Body of pancreas (tissue), 4 donors: ENCODE data around the gene SVIL. TPM values are rescaled to one million over a fixed set of nuclear protein-coding genes. Genes with fewer than 3 reads are reported as not detected.
A peak's percentile ranks its signal among the peaks of the same experiment; 100 is the strongest.

ENCODE experiments used
- ATAC-seq: fragments of 150-250 bp; one replicate; pipeline ENCODE4 v1.9.1; 2016
- DNase-seq, 4 donors: peaks; one replicate each; pipeline ENCODE4 v3.0.0-alpha.2; 2019
- H3K27ac ChIP-seq, 4 donors: fragments of 200-600 bp; sonication (generic); 1 replicate in 3 of 4; 2 replicates in 1 of 4; pipeline versions ENCODE4 v1.5.1 to v1.6.1; 2016 to 2019; ENCODE audit warnings: mild to moderate bottlenecking in 1 of 4, mixed read lengths in 1 of 4, moderate library complexity in 1 of 4
- H3K27me3 ChIP-seq, 2 donors: fragments of 200-600 bp; sonication (generic); one replicate each; pipeline ENCODE4 v1.6.0; 2016; ENCODE audit warnings: mild to moderate bottlenecking in 1 of 2
- H3K36me3 ChIP-seq, 2 donors: fragments of 200-600 bp; sonication (generic); replicated peaks in 1 of 2; 2 replicates each; pipeline ENCODE4 v1.5.1; 2016; ENCODE audit warnings: low read depth in 2 of 2; ENCODE audit not compliant: insufficient read depth in 1 of 2
- H3K4me1 ChIP-seq: fragments of 200-600 bp; sonication (generic); one replicate; pipeline ENCODE4 v1.6.0; 2016
- H3K4me3 ChIP-seq, 2 donors: fragments of 200-600 bp; sonication (generic); 1 replicate in 1 of 2; 2 replicates in 1 of 2; pipeline ENCODE4 v1.5.1; 2016 to 2019
- H3K9me3 ChIP-seq, 3 donors: fragments of 200-600 bp; sonication (generic); 1 replicate in 2 of 3; 2 replicates in 1 of 3; pipeline ENCODE4 v1.5.1; 2016
- CTCF ChIP-seq, 7 experiments: fragments of 450-650 bp in 4 of 7; fragments of 200-600 bp in 3 of 7; sonication (generic) in 3 of 7; IDR thresholded peaks; one replicate each; pipeline ENCODE4 v1.5.1; 2016 to 2019; ENCODE audit warnings: antibody characterized with exemption in 7 of 7
- POLR2A ChIP-seq, 3 donors: fragments of 450-650 bp; IDR thresholded peaks; one replicate each; pipeline ENCODE4 v1.6.1; 2016; ENCODE audit warnings: antibody characterized with exemption in 3 of 3, mild to moderate bottlenecking in 2 of 3
- WGBS, 2 donors: methylation state at CpG; one replicate each; pipeline ENCODE4 v1.1.5; 2017; 5-methylcytosine and 5-hydroxymethylcytosine counted together
- intact Hi-C: fragments of 100-400 bp; cut with DNase I; formaldehyde crosslinking; loops from one replicate; pipeline ENCODE4 v1.15.1; 2023
- total RNA-seq, 2 donors: library from RNA; depleted of rRNA; stranded (reverse); fragments of >200 nt; gene quantifications; one replicate each; pipeline ENCODE4 v1.1.0, GENCODE V29; 2016

The SVIL gene
- total RNA-seq, 2 donors from 2014 or later: 25.4 to 41.2 TPM

- TF ChIP-seq POLR2A (IDR thresholded peaks at IDR 0.05) (no peak), CTCF (IDR thresholded peaks at IDR 0.05) (no peak)
- Histone ChIP-seq H3K36me3 (no peaks in the 10 kb centered on the region), H3K27ac (peak overlapping the region; percentile 83 to 90 (median 86)), H3K9me3 (no peaks in the 10 kb centered on the region), H3K27me3 (no peaks in the 10 kb centered on the region), H3K4me1 (peaks cover 41% of the 10 kb centered on the region), H3K4me3 (no peak overlapping the region)
- peak; percentile 23 for ATAC-seq
- WGBS, 2 donors: 26 to 28% methylated on average over 7 of the region's 7 CpGs
- intact Hi-C loops: no loop called here
- peak in 1 of 4 donors; percentile 34 for DNase-seq
These were observed 98.9 kb downstream of the SVIL start for GRCh38 chr10:29535778-29536453.

- H3K27ac ChIP-seq: peak overlapping the region; percentile 83 to 90 (median 86)
These were observed 99.6 kb downstream of the SVIL start for GRCh38 chr10:29535012-29535777.

GRCh38 chr10:29534590-29534989, 100.2 kb downstream of the SVIL start:
- peaks cover 41% of the 10 kb centered on the region for H3K4me1 ChIP-seq
- H3K4me3 ChIP-seq: no peak overlapping the region
- H3K27ac ChIP-seq: peak overlapping the region; percentile 83 to 90 (median 86)
- no peak for TF ChIP-seq POLR2A (IDR thresholded peaks at IDR 0.05)
- no peak for TF ChIP-seq CTCF (IDR thresholded peaks at IDR 0.05)
- no peaks in the 10 kb centered on the region for H3K27me3 ChIP-seq
- no peaks in the 10 kb centered on the region for H3K36me3 ChIP-seq
- intact Hi-C loops: no loop called here
- no peaks in the 10 kb centered on the region for H3K9me3 ChIP-seq
- peak; percentile 45 for ATAC-seq
- no peak for DNase-seq
- 14 to 25% methylated on average over 2 of the region's 2 CpGs for WGBS, 2 donors

More at GRCh38 chr10:29535012-29535777, 99.6 kb downstream of the SVIL start:
- Histone ChIP-seq H3K36me3 (no peaks in the 10 kb centered on the region), H3K4me3 (no peak overlapping the region), H3K4me1 (peaks cover 41% of the 10 kb centered on the region), H3K9me3 (no peaks in the 10 kb centered on the region), H3K27me3 (no peaks in the 10 kb centered on the region)
- intact Hi-C loops: no loop called here
- ATAC-seq (peak; percentile 96), DNase-seq (peak; percentile 94 to 95 (median 94))
- TF ChIP-seq POLR2A (IDR thresholded peaks at IDR 0.05) (peak in 2 of 3 donors; percentile 69 to 70), CTCF (IDR thresholded peaks at IDR 0.05) (peak; percentile 72 to 98 (median 91))
- whole genome bisulfite sequencing, 2 donors: 11 to 16% methylated on average over 11 of the region's 11 CpGs

- DNase-seq: peak; percentile 29 to 67 (median 49)
These were observed 101.0 kb downstream of the SVIL start for GRCh38 chr10:29533696-29534285.

More at GRCh38 chr10:29533696-29534285, 101.0 kb downstream of the SVIL start:
- Histone ChIP-seq H3K4me3 (no peak overlapping the region), H3K27me3 (no peaks in the 10 kb centered on the region), H3K4me1 (peaks cover 41% of the 10 kb centered on the region), H3K27ac (peak overlapping the region; percentile 1 to 90 (median 86)), H3K9me3 (no peaks in the 10 kb centered on the region), H3K36me3 (no peaks in the 10 kb centered on the region)
- 25 to 34% methylated on average over 7 of the region's 7 CpGs for WGBS, 2 donors
- intact Hi-C loops: no loop called here
- ATAC-seq: no peak
- TF ChIP-seq POLR2A (IDR thresholded peaks at IDR 0.05) (no peak), CTCF (IDR thresholded peaks at IDR 0.05) (peak in 3 of 7 experiments; percentile 14 to 26 (median 24))
